Pancreas (tissue), 10 donors: Measurements from ENCODE around the gene CEND1. TPM values are rescaled to one million over a fixed set of nuclear protein-coding genes. Genes with fewer than 3 reads are reported as not detected.

ENCODE experiments used
- ATAC-seq, 4 donors: fragments of 200-7000 bp; cut with Tn5 transposase; one replicate each; pipeline versions ENCODE4 v1.8.0 to v1.9.1; 2020; ENCODE audit warnings: mild to moderate bottlenecking in 4 of 4, moderate library complexity in 4 of 4
- DNase-seq, 6 donors: peaks; one replicate each; pipeline ENCODE4 v3.0.0-alpha.2; 2020
- FAIRE-seq: peaks from 2 replicates; lab custom pipeline; 2012; peaks lifted over from hg19 to GRCh38; lab: Jason Lieb, UNC
- H3K27ac ChIP-seq, 4 donors: fragments of 200-600 bp; sonication (generic); 1 replicate in 3 of 4; 2 replicates in 1 of 4; pipeline versions ENCODE4 v1.5.0 to v1.8.0; 2020
- H3K27me3 ChIP-seq, 4 donors: fragments of 200-600 bp; one replicate each; pipeline ENCODE4 v1.8.0; 2021
- H3K36me3 ChIP-seq, 3 donors: fragments of 200-600 bp; sonication (generic) in 1 of 3; one replicate each; pipeline versions ENCODE4 v1.5.0 to v1.8.0; 2020 to 2021
- H3K4me1 ChIP-seq, 3 donors: fragments of 200-600 bp; one replicate each; pipeline ENCODE4 v1.8.0; 2021
- H3K4me3 ChIP-seq, 4 donors: fragments of 200-600 bp; sonication (generic) in 2 of 4; one replicate each; pipeline versions ENCODE4 v1.5.0 to v1.8.0; 2020 to 2021
- H3K9me3 ChIP-seq, 4 donors: fragments of 200-600 bp; one replicate each; pipeline ENCODE4 v1.8.0; 2021
- WGBS, 2 donors: extraction: QIAGEN DNeasy Blood & Tissue Kit; methylation state at CpG; one replicate each; pipeline ENCODE4 v1.1.7; 2013; 5-methylcytosine and 5-hydroxymethylcytosine counted together
- intact Hi-C, 3 donors: fragments of 100-400 bp; cut with DNase I; formaldehyde crosslinking; loops; one replicate each; pipeline versions ENCODE4 v1.11.1 to v1.14.2; 2022
- polyA plus RNA-seq, 2 donors: library from polyadenylated mRNA; stranded (reverse); fragments of 200-250 nt; gene quantifications; one replicate each; pipeline ENCODE4 v1.2.3, GENCODE V29; 2013
- total RNA-seq, 6 donors: library from RNA; stranded (reverse); fragmentation: NEBNext Ultra II Directional in 4 of 6; extraction: Animal tissue kit (Norgen Biotek cat#: 25700) in 4 of 6; gene quantifications; one replicate each; pipeline versions ENCODE4 v1.2.1 to v1.2.4, GENCODE V29; 2021 to 2023
- TF ChIP-seq, protein P1 (sequence below), 4 donors: fragments of 200-600 bp; sonication (generic) in 3 of 4; IDR thresholded peaks; one replicate each; pipeline versions ENCODE4 v1.5.0 to v1.8.0; 2021; ENCODE audit warnings: antibody characterized with exemption in 4 of 4
- donor health status: healthy with polysubstance abuse.
- donor health status: DM: no; HTN: no; CAD: no; lungs with moderate emphysema.
- donor health status: DM: no; HTN: no; CAD: no.
- donor health status: control.
- donor health status: control.
- donor health status: Bipolar disorder and iron deficiency.
- donor health status: DM: yes; HTN: yes; CAD: no.
- donor health status: DM: no; HTN: no; CAD: no.
- donor health status: DM: no; HTN: no; CAD: no.
- donor health status: DM: yes; HTN: yes; CAD: no.

CEND1 gene
- total and polyA plus RNA-seq, 8 donors = 0.12 to 0.42 (median 0.27) TPM; not detected in 5

DNA sequence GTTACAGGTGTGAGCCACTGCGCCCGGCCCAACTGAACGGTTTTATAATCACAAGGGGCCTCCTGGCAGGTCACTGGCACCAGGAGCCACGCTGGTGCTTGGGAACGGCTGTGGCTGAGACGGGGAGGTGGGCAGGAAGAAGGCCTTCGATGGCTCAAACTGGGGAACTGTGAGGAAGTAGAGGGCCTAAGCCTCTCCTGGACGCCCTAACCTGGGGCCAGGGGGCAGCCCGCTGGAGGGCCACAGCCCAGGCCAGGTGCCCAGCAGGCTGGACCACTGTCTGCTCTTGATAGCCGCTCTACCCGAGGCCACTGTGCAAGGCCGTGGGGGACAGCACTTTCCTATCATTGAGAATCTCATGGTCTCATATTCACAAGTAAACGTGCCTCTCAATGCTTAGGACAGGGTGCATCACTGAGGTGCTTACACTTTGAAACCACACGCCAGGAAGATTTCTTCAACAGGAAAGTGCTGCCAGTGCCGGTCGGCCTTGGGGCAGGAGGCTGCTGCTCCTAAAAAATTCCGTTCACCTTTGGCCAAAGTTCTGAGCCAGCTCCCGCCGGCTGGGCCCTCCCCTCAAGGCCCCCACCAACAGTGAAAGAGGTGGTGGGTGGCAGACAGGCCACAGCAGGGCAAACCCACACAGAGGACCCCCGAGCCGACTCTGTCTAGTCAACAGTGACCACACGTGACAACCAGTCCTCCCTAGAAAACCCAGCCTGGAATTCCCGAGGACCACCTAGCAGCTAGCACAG is 19.8 kb downstream of the CEND1 start:
- intact Hi-C loops = no loop called here
- DNase-seq (no peak), FAIRE-seq (no peak), ATAC-seq (no peak)
- TF ChIP-seq, protein P1, sequence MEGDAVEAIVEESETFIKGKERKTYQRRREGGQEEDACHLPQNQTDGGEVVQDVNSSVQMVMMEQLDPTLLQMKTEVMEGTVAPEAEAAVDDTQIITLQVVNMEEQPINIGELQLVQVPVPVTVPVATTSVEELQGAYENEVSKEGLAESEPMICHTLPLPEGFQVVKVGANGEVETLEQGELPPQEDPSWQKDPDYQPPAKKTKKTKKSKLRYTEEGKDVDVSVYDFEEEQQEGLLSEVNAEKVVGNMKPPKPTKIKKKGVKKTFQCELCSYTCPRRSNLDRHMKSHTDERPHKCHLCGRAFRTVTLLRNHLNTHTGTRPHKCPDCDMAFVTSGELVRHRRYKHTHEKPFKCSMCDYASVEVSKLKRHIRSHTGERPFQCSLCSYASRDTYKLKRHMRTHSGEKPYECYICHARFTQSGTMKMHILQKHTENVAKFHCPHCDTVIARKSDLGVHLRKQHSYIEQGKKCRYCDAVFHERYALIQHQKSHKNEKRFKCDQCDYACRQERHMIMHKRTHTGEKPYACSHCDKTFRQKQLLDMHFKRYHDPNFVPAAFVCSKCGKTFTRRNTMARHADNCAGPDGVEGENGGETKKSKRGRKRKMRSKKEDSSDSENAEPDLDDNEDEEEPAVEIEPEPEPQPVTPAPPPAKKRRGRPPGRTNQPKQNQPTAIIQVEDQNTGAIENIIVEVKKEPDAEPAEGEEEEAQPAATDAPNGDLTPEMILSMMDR (IDR thresholded peaks at IDR 0.05) = no peak
- 87 to 88% methylated on average over 23 of the region's 23 CpGs for WGBS, 2 donors
- peaks cover 0 to 26% (median 0%) of the 10 kb centered on the region in 3 donors for H3K36me3 ChIP-seq
- H3K9me3 ChIP-seq = no peaks in the 10 kb centered on the region
- H3K4me1 ChIP-seq = no peaks in the 10 kb centered on the region
- H3K27me3 ChIP-seq = no peaks in the 10 kb centered on the region
- H3K4me3 ChIP-seq = no peak overlapping the region
- no peak overlapping the region for H3K27ac ChIP-seq

DNA sequence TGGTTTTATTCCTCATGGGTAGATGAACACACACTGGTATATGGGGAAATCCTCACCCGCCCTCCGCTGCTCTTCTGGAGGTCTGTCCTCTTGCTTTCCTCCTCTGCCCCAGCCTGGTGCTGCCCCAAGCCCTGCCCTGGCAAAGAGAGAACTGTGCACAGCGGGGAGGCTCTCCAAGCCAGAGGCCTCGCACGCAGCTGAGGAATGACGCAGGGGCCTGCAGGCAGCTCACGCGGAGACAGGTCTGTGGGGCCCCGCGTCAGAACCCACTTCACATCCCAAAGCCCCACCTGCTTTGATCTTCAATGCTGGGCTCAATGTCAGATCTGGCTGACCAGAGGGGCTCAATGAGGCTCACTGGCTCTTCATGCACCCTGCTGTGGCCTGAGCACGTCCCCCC is 22.7 kb downstream of the CEND1 start:
- TF ChIP-seq, protein P1 (IDR thresholded peaks at IDR 0.05) = no peak
- Histone ChIP-seq H3K4me3 (no peak overlapping the region), H3K27ac (no peak overlapping the region), H3K27me3 (no peaks in the 10 kb centered on the region), H3K36me3 (peaks cover 0 to 37% (median 8%) of the 10 kb centered on the region in 3 donors), H3K9me3 (no peaks in the 10 kb centered on the region), H3K4me1 (no peaks in the 10 kb centered on the region)
- DNase-seq (peak in 1 of 6 donors; percentile 58), FAIRE-seq (no peak), ATAC-seq (no peak)
- intact Hi-C loops = no loop called here
- 95 to 96% methylated on average over 11 of the region's 11 CpGs for WGBS, 2 donors

DNA sequence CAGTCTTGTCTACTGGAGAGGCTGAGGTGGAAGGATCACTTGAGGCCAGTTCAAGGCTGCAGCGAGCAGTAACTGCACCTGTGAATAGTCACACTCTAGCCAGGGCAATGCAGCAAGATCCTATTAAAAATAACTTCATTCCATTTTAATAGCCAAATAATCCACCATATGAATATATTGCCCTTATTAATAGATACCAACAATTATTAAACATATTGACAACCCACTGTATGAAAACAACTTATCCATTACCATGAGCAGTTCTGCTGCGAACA is 23.0 kb downstream of the CEND1 start:
- TF ChIP-seq, protein P1 (IDR thresholded peaks at IDR 0.05) = no peak
- H3K27me3 ChIP-seq = no peaks in the 10 kb centered on the region
- FAIRE-seq (no peak), DNase-seq (no peak), ATAC-seq (no peak)
- intact Hi-C loops = no loop called here
- H3K4me1 ChIP-seq = no peaks in the 10 kb centered on the region
- H3K36me3 ChIP-seq = peaks cover 0 to 33% (median 8%) of the 10 kb centered on the region in 3 donors
- H3K27ac ChIP-seq = no peak overlapping the region
- WGBS, 2 donors = 89 to 94% methylated on average over 2 of the region's 2 CpGs
- no peak overlapping the region for H3K4me3 ChIP-seq
- H3K9me3 ChIP-seq = no peaks in the 10 kb centered on the region

DNA sequence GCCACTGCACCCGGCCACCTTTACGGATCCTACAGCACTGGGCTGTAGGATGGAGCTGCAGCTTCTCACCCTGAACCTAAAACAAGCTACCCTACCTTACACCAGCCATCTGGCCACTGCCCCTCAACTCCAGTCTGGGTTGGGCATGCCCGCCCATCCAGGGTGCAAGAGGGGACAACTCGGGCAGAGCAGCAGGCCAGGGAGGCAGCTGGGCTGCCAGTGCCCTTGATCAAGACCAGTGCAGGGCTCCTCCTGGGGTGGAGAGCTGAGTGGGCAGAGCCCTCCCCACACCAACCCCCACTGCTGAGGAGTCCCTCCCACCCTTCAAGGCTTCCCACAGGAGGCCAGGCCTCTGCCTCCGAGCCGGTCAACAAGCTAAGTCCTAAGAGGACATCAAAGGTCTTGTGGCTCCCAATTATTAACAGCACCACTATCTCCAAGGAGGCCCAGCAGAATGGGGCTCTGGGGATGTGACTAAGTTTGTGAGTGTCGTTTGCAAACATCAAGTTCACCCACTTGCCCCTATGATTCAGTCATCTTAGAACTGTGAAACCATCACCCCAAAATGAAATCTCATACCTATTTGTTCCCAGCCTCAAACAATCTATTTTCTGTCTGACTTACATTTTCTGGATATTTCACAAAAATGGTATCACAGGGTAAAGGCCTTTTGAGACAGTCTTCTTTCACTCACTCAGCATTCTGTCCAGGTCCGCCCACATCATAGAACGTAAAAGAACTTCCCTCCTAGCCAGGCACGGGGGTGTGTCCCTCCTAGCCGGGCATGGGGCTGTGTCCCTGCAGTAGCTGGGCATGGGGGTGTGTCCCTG is 23.6 kb downstream of the CEND1 start:
- Histone ChIP-seq H3K4me1 (no peaks in the 10 kb centered on the region), H3K9me3 (no peaks in the 10 kb centered on the region), H3K4me3 (no peak overlapping the region), H3K27ac (no peak overlapping the region), H3K27me3 (no peaks in the 10 kb centered on the region), H3K36me3 (peaks cover 0 to 27% (median 12%) of the 10 kb centered on the region in 3 donors)
- DNase-seq (peak in 1 of 6 donors; percentile 57), FAIRE-seq (no peak), ATAC-seq (no peak)
- WGBS, 2 donors = 84 to 88% methylated on average over 11 of the region's 11 CpGs
- TF ChIP-seq, protein P1 (IDR thresholded peaks at IDR 0.05) = no peak
- intact Hi-C loops = no loop called here

DNA sequence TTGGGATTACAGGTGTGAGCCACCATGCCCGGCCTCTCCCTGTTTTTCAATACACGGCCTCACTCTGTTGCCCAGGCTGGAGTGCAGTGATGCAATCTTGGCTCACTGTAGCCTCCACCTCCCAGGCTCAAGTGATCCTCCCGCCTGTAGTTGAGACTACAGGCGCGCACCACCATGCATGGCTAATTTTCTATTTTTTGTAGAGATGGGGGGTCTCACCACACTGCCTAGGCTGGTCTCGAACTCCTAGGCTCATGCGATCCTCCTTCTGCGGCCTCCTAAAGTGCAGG is 24.1 kb downstream of the CEND1 start:
- Histone ChIP-seq H3K27me3 (no peaks in the 10 kb centered on the region), H3K4me1 (no peaks in the 10 kb centered on the region), H3K36me3 (peaks cover under 1 to 24% (median 15%) of the 10 kb centered on the region in 3 donors), H3K4me3 (no peak overlapping the region), H3K27ac (no peak overlapping the region), H3K9me3 (no peaks in the 10 kb centered on the region)
- FAIRE-seq (no peak), ATAC-seq (no peak), DNase-seq (no peak)
- TF ChIP-seq, protein P1 (IDR thresholded peaks at IDR 0.05) = no peak
- WGBS, 2 donors = 94 to 95% methylated on average over 8 of the region's 8 CpGs
- intact Hi-C loops = no loop called here
